Neural cell (in vitro differentiated cells): ENCODE data around the gene PRKCZ. TPM values are rescaled to one million over a fixed set of nuclear protein-coding genes. Genes with fewer than 3 reads are reported as not detected.

Experiments used
- H2AFZ ChIP-seq: fragments of 200-600, 300-800 bp; sonication (generic), shearing (Covaris generic); 2 replicates; pipeline ENCODE4 v1.6.0; 2014; ENCODE audit warnings: low read depth, mild to moderate bottlenecking, antibody characterized with exemption, low read length, moderate library complexity
- H3F3A ChIP-seq: fragments of 200-600 bp; shearing (Covaris generic); 2 replicates; pipeline ENCODE4 v1.6.1; 2016; ENCODE audit warnings: mild to moderate bottlenecking, moderate library complexity, mixed read lengths, antibody characterized with exemption, low read length; ENCODE audit not compliant: insufficient read depth, poor library complexity, severe bottlenecking
- H3K27ac ChIP-seq: fragments of 200-600, 300-800 bp; sonication (generic), shearing (Covaris generic); 2 replicates; pipeline ENCODE4 v1.5.1; 2014; ENCODE audit warnings: mild to moderate bottlenecking, low read length, moderate library complexity
- H3K27me3 ChIP-seq: fragments of 300-800, 200-600 bp; sonication (generic), shearing (Covaris generic); 2 replicates; pipeline ENCODE4 v1.6.0; 2014; ENCODE audit warnings: mild to moderate bottlenecking, low read depth, low read length, moderate library complexity; ENCODE audit not compliant: insufficient read depth
- H3K36me3 ChIP-seq: fragments of 300-800, 200-600 bp; sonication (generic), shearing (Covaris generic); 2 replicates; pipeline ENCODE4 v1.5.1; 2014; ENCODE audit warnings: mild to moderate bottlenecking, antibody characterized with exemption, low read length, moderate library complexity; ENCODE audit not compliant: insufficient read depth
- H3K4me2 ChIP-seq: fragments of 300-800, 200-600 bp; sonication (generic), shearing (Covaris generic); 2 replicates; pipeline ENCODE4 v1.6.0; 2014; ENCODE audit warnings: mild to moderate bottlenecking, low read length
- H3K4me3 ChIP-seq: fragments of 300-800, 200-600 bp; sonication (generic), shearing (Covaris generic); 2 replicates; pipeline ENCODE4 v1.5.1; 2014; ENCODE audit warnings: mild to moderate bottlenecking, low read length, moderate library complexity
- H3K79me2 ChIP-seq: fragments of 200-600 bp; shearing (Covaris generic); replicated peaks from 2 replicates; pipeline ENCODE4 v1.6.0; 2014; ENCODE audit warnings: mild to moderate bottlenecking, low read length, moderate library complexity; ENCODE audit not compliant: insufficient read depth
- H3K9ac ChIP-seq: fragments of 300-800, 200-600 bp; sonication (generic), shearing (Covaris generic); 2 replicates; pipeline ENCODE4 v1.6.1; 2016; ENCODE audit warnings: mild to moderate bottlenecking, low read length, mixed read lengths
- H3K9me2 ChIP-seq: fragments of 200-600 bp; shearing (Covaris generic); 2 replicates; pipeline ENCODE4 v1.6.1; 2016; ENCODE audit warnings: mild to moderate bottlenecking, low read length, mixed read lengths; ENCODE audit not compliant: insufficient read depth
- H3K9me3 ChIP-seq: fragments of 200-600, 300-800 bp; sonication (generic), shearing (Covaris generic); 2 replicates; pipeline ENCODE4 v1.6.1; 2016; ENCODE audit warnings: mild to moderate bottlenecking, mixed run types, low read length, moderate library complexity, mixed read lengths
- H4K20me1 ChIP-seq: fragments of 200-600 bp; shearing (Covaris generic); 2 replicates; pipeline ENCODE4 v1.6.1; 2016; ENCODE audit warnings: mild to moderate bottlenecking, mixed run types; ENCODE audit not compliant: insufficient read depth
- CTCF ChIP-seq: fragments of 450-650 bp; IDR thresholded peaks from 2 replicates; pipeline ENCODE4 v1.5.1; 2014; ENCODE audit warnings: antibody characterized with exemption, mild to moderate bottlenecking, moderate library complexity; ENCODE audit not compliant: poor library complexity, severe bottlenecking
- EZH2 ChIP-seq: fragments of 200-600, 300-800 bp; shearing (Covaris generic), sonication (generic); IDR thresholded peaks from 2 replicates; pipeline ENCODE4 v1.6.1; 2014; ENCODE audit warnings: antibody characterized with exemption, low read length, borderline replicate concordance, mild to moderate bottlenecking; ENCODE audit not compliant: insufficient read depth, poor library complexity, severe bottlenecking
- MXI1 ChIP-seq: fragments of 450-650 bp; conservative IDR thresholded peaks from 2 replicates; pipeline ENCODE4 v1.6.1; 2014; ENCODE audit warnings: antibody characterized with exemption, mild to moderate bottlenecking; ENCODE audit not compliant: poor library complexity, severe bottlenecking
- POLR2AphosphoS5 ChIP-seq: IDR thresholded peaks from 2 replicates; pipeline ENCODE4 v1.6.1; 2012
- RAD21 ChIP-seq: fragments of 450-650 bp; conservative IDR thresholded peaks from 2 replicates; pipeline ENCODE4 v1.6.1; 2014; ENCODE audit warnings: antibody characterized with exemption, mild to moderate bottlenecking, moderate library complexity
- REST ChIP-seq: IDR thresholded peaks from 2 replicates; pipeline ENCODE4 v1.6.1; 2012; ENCODE audit warnings: borderline replicate concordance
- SMC3 ChIP-seq: fragments of 450-650 bp; conservative IDR thresholded peaks from 2 replicates; pipeline ENCODE4 v1.6.1; 2014; ENCODE audit warnings: antibody characterized with exemption, mild to moderate bottlenecking, moderate library complexity; ENCODE audit not compliant: poor library complexity
- TAF1 ChIP-seq: IDR thresholded peaks from 2 replicates; pipeline ENCODE4 v1.6.1; 2012; ENCODE audit warnings: low read depth
- polyA plus RNA-seq: library from polyadenylated mRNA; depleted of rRNA; stranded (reverse); fragments of >200 nt; gene quantifications from 2 replicates; pipeline ENCODE4 v1.2.3, GENCODE V29; 2014

The PRKCZ gene
- polyA plus RNA-seq, 1 donor from 2014 or later, result 54.9 TPM

GRCh38 chr1:2107586-2108212 lies 57.5 kb downstream of the PRKCZ start:
- Histone ChIP-seq H3K79me2 (no peaks in the 10 kb centered on the region), H3K27ac (no peak overlapping the region), H3K9me2 (no peaks in the 10 kb centered on the region), H2AFZ (no peak overlapping the region), H4K20me1 (no peaks in the 10 kb centered on the region), H3F3A (no peaks in the 10 kb centered on the region), H3K4me2 (no peak overlapping the region), H3K9me3 (no peaks in the 10 kb centered on the region), H3K27me3 (no peaks in the 10 kb centered on the region), H3K9ac (no peak overlapping the region), H3K4me3 (no peak overlapping the region), H3K36me3 (no peaks in the 10 kb centered on the region)
- TF ChIP-seq SMC3 (no peak), REST (no peak), RAD21 (no peak)

GRCh38 chr1:2108213-2108876 lies 58.1 kb downstream of the PRKCZ start:
- H3K4me3 ChIP-seq, result no peak overlapping the region

More at GRCh38 chr1:2108213-2108876, 58.1 kb downstream of the PRKCZ start:
- H2AFZ ChIP-seq, result no peak overlapping the region
- H3K79me2 ChIP-seq, result no peaks in the 10 kb centered on the region
- H3K27ac ChIP-seq, result no peak overlapping the region
- no peaks in the 10 kb centered on the region for H3K9me3 ChIP-seq
- H3K4me2 ChIP-seq, result no peak overlapping the region
- H3K9ac ChIP-seq, result no peak overlapping the region
- no peaks in the 10 kb centered on the region for H3K27me3 ChIP-seq
- no peaks in the 10 kb centered on the region for H4K20me1 ChIP-seq
- H3K36me3 ChIP-seq, result no peaks in the 10 kb centered on the region
- no peaks in the 10 kb centered on the region for H3F3A ChIP-seq
- TF ChIP-seq REST (no peak), POLR2AphosphoS5 (no peak), EZH2 (no peak), MXI1 (no peak), CTCF (peak; percentile 53), TAF1 (no peak), RAD21 (peak; percentile 44), SMC3 (peak; percentile 26)
- H3K9me2 ChIP-seq, result no peaks in the 10 kb centered on the region
